OCI-LY7 (cell line): Measurements from ENCODE around the gene ILKAP. TPM values are rescaled to one million over a fixed set of nuclear protein-coding genes. Genes with fewer than 3 reads are reported as not detected.

Experiments
- BruUV-seq: library from RNA; stranded (reverse); fragments of 400-500 nt; replicated peaks from 2 replicates; lab custom pipeline; 2021; lab: Mats Ljungman, UMichigan
- CTCF ChIA-PET: fragments of 300-600 bp; sonication (Branson Sonifier 250); formaldehyde crosslinking; loops from one replicate; lab custom pipeline; 2022; ENCODE audit warnings: antibody characterized with exemption; ENCODE audit not compliant: unreplicated experiment; lab: Charles Lee
- POLR2A ChIA-PET: fragments of 300-600 bp; sonication (Branson Sonifier 250); formaldehyde crosslinking; loops from one replicate; lab custom pipeline; 2022; ENCODE audit warnings: antibody characterized with exemption; lab: Charles Lee
- DNase-seq: peaks from one replicate; pipeline ENCODE4 v3.0.0-alpha.2; 2015; ENCODE audit warnings: low spot score
- H2AFZ ChIP-seq: fragments of 200-600 bp; sonication (generic), shearing (Covaris generic); 2 replicates; pipeline ENCODE4 v1.6.1; 2014; ENCODE audit warnings: mild to moderate bottlenecking, antibody characterized with exemption, low read length, moderate library complexity
- H3K27ac ChIP-seq: fragments of 200-600 bp; sonication (generic); 2 replicates; pipeline ENCODE4 v1.5.1; 2014; ENCODE audit warnings: mixed run types, low read depth, mild to moderate bottlenecking, moderate library complexity, low read length, inconsistent platforms; ENCODE audit not compliant: poor library complexity, severe bottlenecking
- H3K36me3 ChIP-seq: fragments of 200-600 bp; sonication (generic); 2 replicates; pipeline ENCODE4 v1.6.1; 2014; ENCODE audit warnings: mild to moderate bottlenecking, antibody characterized with exemption, low read length, moderate library complexity, mixed read lengths; ENCODE audit not compliant: insufficient read depth
- H3K4me1 ChIP-seq: fragments of 200-600 bp; sonication (generic); 2 replicates; pipeline ENCODE4 v1.5.1; 2014; ENCODE audit warnings: mild to moderate bottlenecking, low read length; ENCODE audit not compliant: insufficient read depth, poor library complexity, severe bottlenecking
- H3K4me2 ChIP-seq: fragments of 200-600 bp; sonication (generic); 2 replicates; pipeline ENCODE4 v1.6.1; 2014; ENCODE audit warnings: mild to moderate bottlenecking, low read length
- H3K4me3 ChIP-seq: fragments of 200-600 bp; sonication (generic); 2 replicates; pipeline ENCODE4 v1.5.1; 2014; ENCODE audit warnings: mild to moderate bottlenecking, low read depth, low read length; ENCODE audit not compliant: poor library complexity, severe bottlenecking
- H3K79me2 ChIP-seq: fragments of 200-600 bp; sonication (generic); 2 replicates; pipeline ENCODE4 v1.6.1; 2016; ENCODE audit warnings: low read depth, mild to moderate bottlenecking, low read length, moderate library complexity, mixed read lengths; ENCODE audit not compliant: insufficient read depth
- H3K9me2 ChIP-seq: fragments of 200-600 bp; sonication (generic); 2 replicates; pipeline ENCODE4 v1.6.1; 2016; ENCODE audit warnings: mild to moderate bottlenecking, low read length, mixed read lengths; ENCODE audit not compliant: insufficient read depth
- H3K9me3 ChIP-seq: fragments of 200-600 bp; sonication (generic); 2 replicates; pipeline ENCODE4 v1.6.1; 2014; ENCODE audit warnings: mild to moderate bottlenecking, mixed run types, low read length, mixed read lengths
- H4K20me1 ChIP-seq: fragments of 200-600 bp; sonication (generic); 2 replicates; pipeline ENCODE4 v1.6.1; 2014; ENCODE audit warnings: mild to moderate bottlenecking, antibody characterized with exemption, low read length, moderate library complexity, mixed read lengths; ENCODE audit not compliant: insufficient read depth
- EZH2phosphoT487 ChIP-seq: fragments of 200-600 bp; sonication (generic); IDR thresholded peaks from 2 replicates; pipeline ENCODE4 v1.6.1; 2018; ENCODE audit warnings: low read depth, borderline replicate concordance, mild to moderate bottlenecking, mixed run types, antibody characterized with exemption, low read length, moderate library complexity, mixed read lengths
- intact Hi-C: fragments of 100-400 bp; cut with micrococcal nuclease; formaldehyde crosslinking; loops from one replicate; pipeline ENCODE4 v1.10.0; 2022; ENCODE audit not compliant: unreplicated experiment
- total RNA-seq, 2 experiments: library from RNA; depleted of rRNA in 1 of 2; stranded (reverse); fragments of >200 nt in 1 of 2; shearing (Covaris generic) in 1 of 2; gene quantifications; 2 replicates each; pipeline ENCODE4 v1.2.3, GENCODE V29; 2014 to 2022
- TF ChIP-seq, protein P1 (sequence below): fragments of 200-600 bp; sonication (generic); conservative IDR thresholded peaks from 2 replicates; pipeline ENCODE4 v1.5.1; 2014; ENCODE audit warnings: mild to moderate bottlenecking, antibody characterized with exemption, low read length, moderate library complexity, mixed read lengths

ILKAP gene
- total RNA-seq, 2 experiments from 2014 or later = 33.1 to 61.8 TPM

DNA sequence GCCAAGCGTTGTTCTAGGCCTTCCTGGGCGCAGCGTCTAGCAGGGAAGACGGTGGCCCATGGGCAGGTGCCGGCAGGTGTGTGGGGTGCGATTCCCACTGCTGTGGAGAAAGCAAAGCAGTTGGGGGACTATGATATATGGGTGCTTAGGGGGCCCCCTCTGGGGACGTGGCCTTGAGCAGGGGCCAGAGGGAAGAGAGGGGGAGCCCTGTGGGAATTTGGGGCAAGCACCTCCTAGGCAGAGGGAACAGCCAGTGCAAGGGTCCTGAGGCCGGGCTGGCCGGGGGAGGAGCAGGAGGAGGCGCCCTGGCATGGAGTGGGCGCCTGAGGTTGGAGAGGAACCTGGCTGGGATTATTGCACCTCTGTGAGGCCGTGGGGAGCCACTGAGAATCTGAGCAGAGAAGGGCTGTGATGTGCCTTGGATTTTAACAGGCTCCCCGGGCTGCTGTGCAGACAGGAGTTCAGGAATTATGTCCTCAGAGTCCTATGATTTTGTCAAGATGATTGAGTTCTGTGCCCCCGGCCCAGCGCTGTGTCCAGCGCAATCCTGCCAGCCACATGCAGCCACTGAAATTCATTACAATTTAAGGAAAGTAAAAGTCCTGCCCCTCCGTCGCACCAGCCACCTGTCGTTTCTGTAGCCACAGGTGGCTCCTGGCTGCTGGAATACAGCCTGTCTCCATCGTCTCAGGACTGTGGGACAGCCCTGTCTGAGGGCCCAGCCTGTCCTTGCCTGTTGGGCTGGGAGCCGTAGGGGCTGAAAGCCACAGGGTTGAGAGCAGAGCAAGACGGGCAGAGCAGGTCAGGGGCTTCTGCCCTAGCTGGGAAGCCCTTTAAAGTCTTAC, 74.1 kb downstream of the ILKAP start:
- H3K9me3 ChIP-seq = peaks cover 8% of the 10 kb centered on the region; the same call in 1 of the 2 replicates
- TF ChIP-seq EZH2phosphoT487 = no peak
- TF ChIP-seq, protein P1, sequence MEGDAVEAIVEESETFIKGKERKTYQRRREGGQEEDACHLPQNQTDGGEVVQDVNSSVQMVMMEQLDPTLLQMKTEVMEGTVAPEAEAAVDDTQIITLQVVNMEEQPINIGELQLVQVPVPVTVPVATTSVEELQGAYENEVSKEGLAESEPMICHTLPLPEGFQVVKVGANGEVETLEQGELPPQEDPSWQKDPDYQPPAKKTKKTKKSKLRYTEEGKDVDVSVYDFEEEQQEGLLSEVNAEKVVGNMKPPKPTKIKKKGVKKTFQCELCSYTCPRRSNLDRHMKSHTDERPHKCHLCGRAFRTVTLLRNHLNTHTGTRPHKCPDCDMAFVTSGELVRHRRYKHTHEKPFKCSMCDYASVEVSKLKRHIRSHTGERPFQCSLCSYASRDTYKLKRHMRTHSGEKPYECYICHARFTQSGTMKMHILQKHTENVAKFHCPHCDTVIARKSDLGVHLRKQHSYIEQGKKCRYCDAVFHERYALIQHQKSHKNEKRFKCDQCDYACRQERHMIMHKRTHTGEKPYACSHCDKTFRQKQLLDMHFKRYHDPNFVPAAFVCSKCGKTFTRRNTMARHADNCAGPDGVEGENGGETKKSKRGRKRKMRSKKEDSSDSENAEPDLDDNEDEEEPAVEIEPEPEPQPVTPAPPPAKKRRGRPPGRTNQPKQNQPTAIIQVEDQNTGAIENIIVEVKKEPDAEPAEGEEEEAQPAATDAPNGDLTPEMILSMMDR = no peak
- BruUV-seq = no TSS peak

DNA sequence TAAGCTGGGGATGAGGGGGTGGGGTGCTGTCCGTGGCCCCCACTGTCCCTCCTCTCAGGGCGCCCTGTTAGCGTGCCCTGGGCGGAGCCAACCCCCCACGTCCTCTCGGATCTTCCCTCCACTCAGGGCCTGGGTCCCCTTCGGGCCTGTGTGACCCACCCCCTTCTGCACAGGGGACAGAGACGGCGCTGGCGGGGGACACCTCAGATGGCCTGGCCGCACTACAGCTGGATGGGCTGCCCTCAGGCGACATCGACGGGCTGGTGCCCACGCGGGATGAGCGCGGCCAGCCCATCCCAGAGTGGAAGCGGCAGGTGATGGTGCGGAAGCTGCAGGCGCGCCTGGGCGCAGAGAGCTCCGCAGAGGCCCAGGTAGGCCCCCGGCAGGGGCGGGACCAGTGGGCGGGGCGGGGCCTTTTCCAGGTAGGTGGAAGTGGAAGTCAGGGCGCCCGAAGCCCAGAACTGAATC, 74.9 kb downstream of the ILKAP start:
- intact Hi-C loops = no loop called here
- DNase-seq = no peak
- ChIA-PET CTCF (no interaction called here), POLR2A (interaction anchor here (0.9 kb wide), 1 partner anchor 20 kb away, joined by 6 read pairs; no protein-coding TSS in a partner anchor)
- H3K79me2 ChIP-seq = no peaks in the 10 kb centered on the region
- H3K9me2 ChIP-seq = no peaks in the 10 kb centered on the region
- H3K4me2 ChIP-seq = no peak overlapping the region
- no peak overlapping the region for H2AFZ ChIP-seq
- H4K20me1 ChIP-seq = no peaks in the 10 kb centered on the region
- peaks cover 8% of the 10 kb centered on the region; the same call in 1 of the 2 replicates for H3K9me3 ChIP-seq
- no peak overlapping the region for H3K27ac ChIP-seq
- no peaks in the 10 kb centered on the region for H3K4me1 ChIP-seq
- TF ChIP-seq, protein P1 = no peak
- TF ChIP-seq EZH2phosphoT487 = no peak
- no TSS peak for BruUV-seq
- no peak overlapping the region for H3K4me3 ChIP-seq
- H3K36me3 ChIP-seq = no peaks in the 10 kb centered on the region

More for the DNA sequence above, 74.1 kb downstream of the ILKAP start:
- no peaks in the 10 kb centered on the region for H3K36me3 ChIP-seq
- no peak overlapping the region for H2AFZ ChIP-seq
- H3K79me2 ChIP-seq = no peaks in the 10 kb centered on the region
- DNase-seq = no peak
- H3K27ac ChIP-seq = no peak overlapping the region
- no peaks in the 10 kb centered on the region for H3K9me2 ChIP-seq
- H3K4me2 ChIP-seq = no peak overlapping the region
- POLR2A ChIA-PET = no interaction called here
- no peaks in the 10 kb centered on the region for H3K4me1 ChIP-seq
- intact Hi-C loops = no loop called here
- H4K20me1 ChIP-seq = no peaks in the 10 kb centered on the region
- H3K4me3 ChIP-seq = no peak overlapping the region
- CTCF ChIA-PET = no interaction called here

DNA sequence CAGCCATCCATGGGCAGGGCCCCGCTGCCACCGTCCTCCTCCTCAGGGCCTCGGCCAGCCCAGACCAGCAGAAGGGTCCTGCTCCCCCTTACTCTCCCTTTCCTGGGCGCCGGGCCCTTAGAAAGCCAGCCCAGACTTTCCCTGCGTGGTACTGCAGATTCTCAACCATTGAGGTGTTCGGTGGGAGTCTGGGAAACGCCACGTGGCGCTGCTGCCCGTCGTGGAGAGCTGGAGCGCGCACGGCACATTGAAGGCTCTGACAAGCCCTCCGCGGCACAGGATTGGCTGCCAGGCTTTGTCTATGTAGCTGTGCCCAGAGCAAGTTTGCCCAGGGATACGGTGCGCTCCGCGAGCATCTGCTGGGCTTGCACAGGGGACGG, 75.4 kb downstream of the ILKAP start:
- Histone ChIP-seq H3K4me1 (no peaks in the 10 kb centered on the region), H2AFZ (no peak overlapping the region), H3K79me2 (no peaks in the 10 kb centered on the region), H3K9me3 (peaks cover 8% of the 10 kb centered on the region; the same call in 1 of the 2 replicates), H3K9me2 (no peaks in the 10 kb centered on the region), H3K27ac (no peak overlapping the region), H3K4me2 (no peak overlapping the region), H3K4me3 (no peak overlapping the region), H4K20me1 (no peaks in the 10 kb centered on the region), H3K36me3 (no peaks in the 10 kb centered on the region)
- POLR2A ChIA-PET = interaction anchor here (0.9 kb wide), 1 partner anchor 19 kb away, joined by 6 read pairs; no protein-coding TSS in a partner anchor
- DNase-seq = no peak
- CTCF ChIA-PET = no interaction called here
- intact Hi-C loops = no loop called here
- BruUV-seq = no TSS peak
- TF ChIP-seq EZH2phosphoT487 = no peak
- TF ChIP-seq, protein P1 = no peak
